HG02981 (cell line): ENCODE data around the gene OR56A5.

Experiments
- ATAC-seq: cut with Tn5 transposase; IDR thresholded peaks from one replicate; pipeline ENCODE4 v1.9.1; 2021; ENCODE audit warnings: mild to moderate bottlenecking, moderate library complexity; ENCODE audit not compliant: unreplicated experiment

OR56A5 gene

GRCh38 chr11:5933116-5933515 is 35.2 kb downstream of the OR56A5 start:
- no peak for ATAC-seq

DNA sequence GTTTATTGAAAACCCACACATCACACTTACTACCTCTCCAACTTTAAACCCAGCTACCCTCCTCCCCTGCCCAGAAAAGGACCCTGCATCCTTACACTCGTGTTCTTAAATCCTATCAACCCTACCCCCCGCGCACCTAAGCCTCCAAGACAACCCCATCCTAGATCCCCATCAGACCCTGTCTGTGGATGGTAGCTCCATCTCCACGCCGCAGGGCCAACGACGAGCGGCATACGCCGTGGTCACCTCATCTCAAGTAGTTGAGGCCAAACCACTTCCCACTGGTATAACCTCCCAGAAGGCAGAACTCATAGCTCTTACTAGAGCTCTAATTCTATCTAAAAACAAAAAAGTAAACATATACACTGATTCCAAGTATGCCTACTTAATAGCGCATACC is 35.6 kb downstream of the OR56A5 start:
- ATAC-seq, result no peak

GRCh38 chr11:5931061-5931460 is 37.2 kb downstream of the OR56A5 start:
- no peak for ATAC-seq

- ATAC-seq, result no peak
Measured at GRCh38 chr11:5930614-5931013, 37.7 kb downstream of the OR56A5 start.

GRCh38 chr11:5929571-5930368 is 38.5 kb downstream of the OR56A5 start:
- no peak for ATAC-seq

DNA sequence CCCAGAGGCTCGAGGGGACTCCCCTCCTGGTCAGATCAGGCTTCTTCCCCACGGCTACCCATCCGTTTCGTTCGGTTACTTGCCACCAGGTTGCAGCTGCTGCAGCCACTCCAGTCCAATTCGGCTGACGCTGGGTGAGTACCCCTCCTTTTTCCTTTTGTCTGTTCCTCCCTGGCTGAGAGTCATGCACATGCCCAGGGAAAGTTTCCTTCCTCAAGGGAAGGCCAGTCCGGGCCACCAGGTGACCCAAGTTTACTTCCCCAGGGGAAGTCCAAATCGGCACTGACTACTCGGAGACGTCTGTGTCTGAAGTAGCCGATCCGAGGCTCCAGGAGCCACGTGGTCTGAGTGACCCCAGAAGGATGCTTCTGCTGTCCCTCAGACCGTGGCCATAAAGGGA is 39.5 kb downstream of the OR56A5 start:
- no peak for ATAC-seq

- no peak for ATAC-seq
Measured at GRCh38 chr11:5928271-5928670, 40.0 kb downstream of the OR56A5 start.

GRCh38 chr11:5923794-5924193 is 44.5 kb downstream of the OR56A5 start:
- ATAC-seq, result no peak

DNA sequence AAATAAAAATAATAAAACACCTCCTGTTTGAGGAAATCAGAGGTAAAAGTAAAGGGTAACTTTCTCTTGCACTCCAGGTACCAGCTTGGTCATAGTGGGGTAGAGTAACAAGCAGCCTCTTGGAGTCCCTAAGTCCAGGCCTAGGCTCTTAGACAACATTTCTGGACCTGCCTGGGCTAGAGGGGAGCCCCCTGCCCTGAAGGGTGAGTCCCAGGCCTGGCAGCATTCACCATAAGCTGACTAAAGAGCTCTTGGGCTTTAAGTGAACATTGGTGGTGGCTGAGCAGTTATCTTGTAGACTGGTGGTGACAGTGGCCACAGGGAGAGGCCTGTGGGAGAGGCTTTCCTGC is 44.9 kb downstream of the OR56A5 start:
- peak; percentile 38 for ATAC-seq

DNA sequence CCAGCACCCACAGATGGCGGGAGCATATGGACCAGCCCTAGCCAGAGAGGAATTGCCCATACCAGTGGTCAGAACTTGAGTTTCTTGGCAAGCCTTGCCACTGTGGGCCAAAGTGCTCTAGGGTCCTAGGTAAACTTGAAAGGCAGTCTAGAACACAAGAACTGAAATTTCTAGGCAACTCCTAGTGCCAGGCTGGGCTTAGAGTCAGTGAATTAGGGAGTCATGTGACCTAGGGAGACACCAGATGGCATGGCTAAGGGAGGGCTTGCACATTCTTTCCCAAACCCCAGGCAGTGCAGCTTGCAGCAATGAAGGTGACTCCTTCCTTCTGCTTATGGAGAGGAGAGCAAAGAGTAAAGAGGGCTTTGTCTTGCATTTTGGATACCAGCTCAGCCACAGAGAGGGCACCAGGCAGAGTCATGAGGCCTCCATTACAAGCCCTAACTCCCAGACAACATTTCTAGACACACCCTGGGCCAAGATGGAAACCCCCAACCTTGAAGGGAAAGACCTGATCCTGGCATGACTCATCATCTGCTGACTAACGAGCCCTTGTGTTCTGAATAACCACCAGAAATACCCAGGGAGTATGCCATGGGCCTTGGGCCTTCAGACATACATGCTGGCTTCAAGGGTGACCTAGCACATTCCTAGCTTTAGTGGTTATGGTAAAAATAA is 45.4 kb downstream of the OR56A5 start:
- ATAC-seq, result peak; percentile 86
